Activated T-cell treated with anti-CD3 and anti-CD28 coated beads for 1 hour (primary cell): ENCODE measurements around the gene VWCE.
"Not testable (repeated sequence)": the region's sequence is repeated elsewhere in the genome, so short reads cannot be mapped to it uniquely, and the experiment has no call there.

Experiments used
- DNase-seq: peaks from one replicate; pipeline ENCODE4 v3.0.0-alpha.2; 2020; ENCODE audit warnings: low read depth

VWCE gene

GRCh38 chr11:61254403-61255025 is 40.6 kb downstream of the VWCE start:
- DNase-seq: peak; percentile 50

DNA sequence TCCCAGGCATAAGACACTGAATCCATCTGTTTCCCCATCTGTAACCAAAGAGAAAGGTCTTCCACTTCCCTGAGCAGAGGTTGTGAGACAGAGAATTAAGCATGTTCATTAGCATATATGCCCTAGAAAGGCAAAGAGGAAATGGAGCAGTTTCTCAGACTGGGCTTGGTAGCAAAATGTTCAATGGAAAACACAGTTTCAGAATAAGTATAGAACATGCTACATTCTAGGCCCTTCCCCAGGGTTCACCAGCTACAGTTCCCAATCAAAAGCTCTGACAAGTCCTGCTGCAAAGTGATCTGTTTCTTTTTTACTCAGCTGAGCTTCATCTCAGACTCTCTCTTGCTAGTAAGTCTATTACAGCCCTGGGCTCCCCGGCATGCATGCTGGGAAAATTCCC is 42.8 kb downstream of the VWCE start:
- not testable (repeated sequence) for DNase-seq

DNA sequence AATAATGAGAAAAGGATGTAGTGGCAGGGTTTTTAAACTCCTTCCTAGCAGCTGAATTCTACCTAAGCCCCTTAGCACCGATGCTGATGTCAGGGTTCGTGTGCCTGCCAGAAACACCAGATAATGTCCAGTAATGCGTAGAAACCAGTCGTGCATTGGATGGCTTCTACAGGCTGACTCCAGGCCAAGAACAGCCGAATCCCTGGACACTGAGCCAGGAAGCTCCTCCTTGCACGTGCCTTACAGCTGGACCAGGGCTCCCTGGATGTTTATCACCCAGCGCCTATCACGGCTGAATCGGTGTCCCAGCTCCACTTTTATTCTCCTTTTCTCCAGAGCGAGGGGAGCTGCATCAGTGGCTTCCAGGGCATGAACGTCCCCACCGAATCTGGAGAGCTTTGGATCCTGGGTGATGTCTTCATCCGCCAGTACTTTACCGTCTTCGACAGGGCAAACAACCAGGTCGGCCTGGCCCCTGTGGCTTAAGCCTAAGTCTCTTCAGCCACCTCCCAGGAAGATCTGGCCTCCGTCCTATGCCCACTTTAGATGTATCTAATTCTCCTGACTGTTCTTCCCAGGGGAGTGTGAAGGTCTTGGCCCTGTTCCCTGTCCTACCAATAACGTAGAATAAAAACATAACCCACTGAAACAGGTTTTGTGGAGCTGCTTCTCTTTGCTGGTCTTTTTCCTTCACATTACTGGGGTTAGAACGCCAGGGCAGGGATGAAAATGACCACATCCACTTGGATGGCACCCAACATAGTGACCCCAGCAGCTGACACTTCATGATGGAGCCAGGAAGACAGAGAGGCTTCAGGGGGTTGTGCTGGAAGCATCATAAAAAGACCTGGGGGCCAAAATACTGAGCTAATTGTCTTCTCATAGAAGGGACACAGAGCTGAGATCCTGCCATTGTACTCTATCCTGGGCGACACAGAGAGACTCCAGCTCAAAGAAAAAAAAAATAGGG is 44.0 kb downstream of the VWCE start:
- not testable (repeated sequence) for DNase-seq

DNA sequence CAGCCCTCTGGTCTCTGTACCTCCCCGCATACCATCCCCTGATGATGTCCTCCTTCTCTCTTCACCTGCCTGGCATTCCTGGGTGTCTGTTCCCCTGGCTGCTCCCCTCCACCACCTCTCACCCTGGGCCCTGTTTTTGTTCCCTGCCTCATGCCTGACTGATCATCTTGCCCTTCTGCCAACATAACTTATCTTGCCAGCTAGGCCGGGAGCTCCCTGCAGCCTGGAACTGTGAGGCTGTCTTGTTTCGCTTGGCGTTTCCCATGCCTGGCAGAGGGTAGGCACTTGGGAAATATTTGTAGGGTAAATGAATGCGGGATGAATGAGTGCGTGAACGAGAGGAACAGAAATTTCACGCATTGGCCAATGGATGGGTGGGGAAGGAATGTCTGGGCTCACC is 45.9 kb downstream of the VWCE start:
- DNase-seq: not testable (repeated sequence)

DNA sequence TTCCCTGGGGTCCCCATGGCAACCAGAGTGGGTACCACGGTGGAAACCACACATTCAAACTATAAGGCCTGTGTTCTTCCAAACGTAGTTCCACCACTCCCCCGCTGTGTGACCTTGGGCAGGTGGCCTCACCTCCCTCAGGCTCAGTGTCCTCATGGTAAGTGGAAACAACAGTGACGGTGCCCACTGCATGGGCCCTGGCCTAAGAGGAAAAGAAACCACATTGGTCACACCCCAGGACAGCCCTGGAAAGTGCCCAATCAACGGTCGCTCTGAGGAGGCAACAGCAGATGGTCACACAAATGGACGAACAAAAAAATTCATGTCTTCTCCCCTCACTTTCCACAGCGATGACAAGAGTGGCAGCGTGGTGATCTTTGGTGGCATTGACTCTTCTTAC is 47.0 kb downstream of the VWCE start:
- not testable (repeated sequence) for DNase-seq

GRCh38 chr11:61245284-61245964 is 49.7 kb downstream of the VWCE start:
- not testable (repeated sequence) for DNase-seq

DNA sequence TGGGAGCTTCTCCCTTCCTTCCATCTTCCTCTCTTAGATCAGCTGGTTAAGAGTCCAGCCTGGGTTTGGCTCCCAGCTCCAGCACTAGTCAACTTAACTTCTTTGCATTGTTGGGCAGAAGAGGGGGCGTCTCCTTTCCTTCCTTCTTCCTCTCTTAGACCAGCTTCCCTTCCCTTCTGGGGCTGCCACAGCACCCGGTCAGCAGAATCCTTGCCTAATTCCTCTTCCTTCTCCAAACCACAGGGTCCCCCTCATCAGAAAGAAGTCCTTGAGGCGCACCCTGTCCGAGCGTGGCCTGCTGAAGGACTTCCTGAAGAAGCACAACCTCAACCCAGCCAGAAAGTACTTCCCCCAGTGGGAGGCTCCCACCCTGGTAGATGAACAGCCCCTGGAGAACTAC is 53.6 kb downstream of the VWCE start:
- DNase-seq: not testable (repeated sequence)

- DNase-seq: not testable (repeated sequence)
These were observed 54.2 kb downstream of the VWCE start, which contains the start of gene PGA5 for GRCh38 chr11:61240875-61241274. PGA5 (plus strand) TSS chr11:61241175; CDS start chr11:61241227, 52 bp downstream.

- DNase-seq: not testable (repeated sequence)
These were observed 54.8 kb downstream of the VWCE start for GRCh38 chr11:61240288-61240687.

DNA sequence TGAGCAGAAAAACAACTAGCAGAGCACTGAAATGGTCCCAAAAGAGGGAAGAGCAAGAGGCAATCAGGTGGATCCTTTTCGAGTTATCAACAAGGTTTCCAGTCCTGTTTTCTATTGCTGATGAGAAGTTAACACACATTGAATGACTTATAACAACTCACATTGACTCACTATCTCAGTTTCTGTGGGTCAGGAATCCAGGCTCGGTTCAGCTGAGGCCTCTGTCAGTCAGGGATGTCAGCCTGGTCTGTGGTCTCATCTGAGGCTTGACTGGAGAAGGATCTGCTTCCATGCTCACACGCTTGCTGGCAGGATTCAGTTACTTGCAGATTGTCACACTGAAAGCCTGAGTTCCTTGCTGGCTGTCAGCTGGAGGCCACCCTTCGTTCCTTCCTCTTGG is 58.0 kb downstream of the VWCE start:
- DNase-seq: not testable (repeated sequence)

GRCh38 chr11:61232548-61233145 is 62.5 kb downstream of the VWCE start:
- not testable (repeated sequence) for DNase-seq

- not testable (repeated sequence) for DNase-seq
These were observed 63.5 kb downstream of the VWCE start for GRCh38 chr11:61231585-61231984.

GRCh38 chr11:61231033-61231432 is 64.1 kb downstream of the VWCE start:
- DNase-seq: not testable (repeated sequence)

- not testable (repeated sequence) for DNase-seq
These were observed 65.7 kb downstream of the VWCE start for GRCh38 chr11:61229458-61229857.

- not testable (repeated sequence) for DNase-seq
These were observed 68.5 kb downstream of the VWCE start for GRCh38 chr11:61226457-61227137.

DNA sequence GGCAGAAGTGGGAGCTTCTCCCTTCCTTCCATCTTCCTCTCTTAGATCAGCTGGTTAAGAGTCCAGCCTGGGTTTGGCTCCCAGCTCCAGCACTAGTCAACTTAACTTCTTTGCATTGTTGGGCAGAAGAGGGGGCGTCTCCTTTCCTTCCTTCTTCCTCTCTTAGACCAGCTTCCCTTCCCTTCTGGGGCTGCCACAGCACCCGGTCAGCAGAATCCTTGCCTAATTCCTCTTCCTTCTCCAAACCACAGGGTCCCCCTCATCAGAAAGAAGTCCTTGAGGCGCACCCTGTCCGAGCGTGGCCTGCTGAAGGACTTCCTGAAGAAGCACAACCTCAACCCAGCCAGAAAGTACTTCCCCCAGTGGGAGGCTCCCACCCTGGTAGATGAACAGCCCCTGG is 72.4 kb downstream of the VWCE start:
- DNase-seq: not testable (repeated sequence)

- DNase-seq: not testable (repeated sequence)
These were observed 73.1 kb downstream of the VWCE start, which contains the start of gene PGA4 for GRCh38 chr11:61222047-61222446. PGA4 (plus strand) TSS chr11:61222347; CDS start chr11:61222401, 54 bp downstream.

- DNase-seq: not testable (repeated sequence)
These were observed 76.1 kb downstream of the VWCE start for GRCh38 chr11:61219016-61219415.

GRCh38 chr11:61218306-61218705 is 76.8 kb downstream of the VWCE start:
- not testable (repeated sequence) for DNase-seq

GRCh38 chr11:61213711-61214324 is 81.3 kb downstream of the VWCE start:
- not testable (repeated sequence) for DNase-seq

GRCh38 chr11:61212202-61212601 is 82.9 kb downstream of the VWCE start:
- DNase-seq: not testable (repeated sequence)
